ENCODE results near the gene SIX5. TPM values are rescaled to one million over a fixed set of nuclear protein-coding genes. Genes with fewer than 3 reads are reported as not detected.

The SIX5 gene
- total and polyA plus RNA-seq, 9 of the 15 experiments (the other 6 are each of a cell fraction or from before 2014, with no cell fraction given): 1.4 to 17.2 (median 7.4) TPM; not detected in 2

DNA sequence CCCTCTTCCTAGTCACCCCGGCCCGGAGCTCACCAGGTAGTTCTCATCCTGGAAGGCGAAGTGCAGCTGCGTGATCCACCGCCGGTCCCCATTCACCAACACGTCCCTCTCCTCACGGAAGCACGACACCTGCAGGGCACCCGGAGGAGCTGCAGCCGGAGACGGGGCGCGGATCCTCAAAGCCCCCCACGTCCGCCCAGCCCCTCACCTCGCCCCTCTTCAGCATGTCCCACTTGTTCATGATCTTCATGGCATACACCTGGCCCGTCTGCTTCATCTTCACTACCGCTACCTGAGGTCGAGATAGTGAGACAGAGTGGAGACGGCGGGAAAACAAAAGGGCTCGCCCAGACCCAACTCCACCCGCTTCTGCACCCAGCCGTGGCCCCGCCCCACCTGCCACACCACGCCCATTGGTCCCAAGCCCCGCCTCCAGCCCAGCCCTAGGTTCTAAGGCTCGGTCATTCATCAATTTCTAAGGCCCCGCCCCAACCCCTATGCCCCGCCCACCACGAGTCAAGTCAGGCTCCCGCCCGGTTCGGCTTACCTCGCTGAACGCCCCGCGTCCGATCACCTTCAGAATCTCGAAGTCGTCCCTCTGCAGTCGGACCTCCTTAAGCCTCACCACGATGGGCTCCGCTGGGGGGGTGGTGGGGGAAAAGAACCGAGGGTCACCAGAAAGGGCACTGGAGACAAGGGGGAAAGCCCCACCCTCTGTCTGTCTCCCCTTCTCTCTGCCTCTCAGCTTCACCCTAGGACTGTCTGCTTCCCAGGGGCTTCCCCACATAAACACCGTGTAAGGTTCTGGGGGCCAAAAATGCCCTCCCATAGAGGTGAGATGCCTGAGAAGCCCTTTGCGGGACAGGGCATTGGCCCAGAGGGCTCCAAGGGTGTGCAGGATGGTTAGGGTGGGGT, 10.4 kb upstream of the SIX5 start (continued):
- TF ChIP-seq ZNF609 (CRISPR knock-in tag; IDR thresholded peaks at IDR 0.05; ENCODE audit: borderline replicate concordance): peak; percentile 31; the same call in 1 of the 2 replicates
- TF ChIP-seq SRSF9 (IDR thresholded peaks at IDR 0.05; ENCODE audit: borderline replicate concordance, low read depth, low read length): no peak
- no peak for TF ChIP-seq DIDO1 (tag; IDR thresholded peaks at IDR 0.05; ENCODE audit: low read depth)
- TF ChIP-seq XRCC4 (IDR thresholded peaks at IDR 0.05; ENCODE audit: extremely low read depth, insufficient read depth, insufficient read length): no peak
- TF ChIP-seq EP300 (IDR thresholded peaks at IDR 0.05; ENCODE audit: low read length): no peak
- TF ChIP-seq, protein P1, sequence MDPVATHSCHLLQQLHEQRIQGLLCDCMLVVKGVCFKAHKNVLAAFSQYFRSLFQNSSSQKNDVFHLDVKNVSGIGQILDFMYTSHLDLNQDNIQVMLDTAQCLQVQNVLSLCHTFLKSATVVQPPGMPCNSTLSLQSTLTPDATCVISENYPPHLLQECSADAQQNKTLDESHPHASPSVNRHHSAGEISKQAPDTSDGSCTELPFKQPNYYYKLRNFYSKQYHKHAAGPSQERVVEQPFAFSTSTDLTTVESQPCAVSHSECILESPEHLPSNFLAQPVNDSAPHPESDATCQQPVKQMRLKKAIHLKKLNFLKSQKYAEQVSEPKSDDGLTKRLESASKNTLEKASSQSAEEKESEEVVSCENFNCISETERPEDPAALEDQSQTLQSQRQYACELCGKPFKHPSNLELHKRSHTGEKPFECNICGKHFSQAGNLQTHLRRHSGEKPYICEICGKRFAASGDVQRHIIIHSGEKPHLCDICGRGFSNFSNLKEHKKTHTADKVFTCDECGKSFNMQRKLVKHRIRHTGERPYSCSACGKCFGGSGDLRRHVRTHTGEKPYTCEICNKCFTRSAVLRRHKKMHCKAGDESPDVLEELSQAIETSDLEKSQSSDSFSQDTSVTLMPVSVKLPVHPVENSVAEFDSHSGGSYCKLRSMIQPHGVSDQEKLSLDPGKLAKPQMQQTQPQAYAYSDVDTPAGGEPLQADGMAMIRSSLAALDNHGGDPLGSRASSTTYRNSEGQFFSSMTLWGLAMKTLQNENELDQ (CRISPR knock-in tag; IDR thresholded peaks at IDR 0.05; ENCODE audit: borderline replicate concordance): no peak
- TF ChIP-seq PURB (CRISPR knock-in tag; IDR thresholded peaks at IDR 0.05; ENCODE audit: low read depth): no peak
- no peak for TF ChIP-seq DACH1 (IDR thresholded peaks at IDR 0.05; ENCODE audit: partially characterized antibody)
- TF ChIP-seq ZNF24 (IDR thresholded peaks at IDR 0.05): no peak
- TF ChIP-seq TAL1 (IDR thresholded peaks at IDR 0.05): 0 out of 2 replicates have a peak, but pooled peaks have one; percentile 10
- TF ChIP-seq, protein P2, sequence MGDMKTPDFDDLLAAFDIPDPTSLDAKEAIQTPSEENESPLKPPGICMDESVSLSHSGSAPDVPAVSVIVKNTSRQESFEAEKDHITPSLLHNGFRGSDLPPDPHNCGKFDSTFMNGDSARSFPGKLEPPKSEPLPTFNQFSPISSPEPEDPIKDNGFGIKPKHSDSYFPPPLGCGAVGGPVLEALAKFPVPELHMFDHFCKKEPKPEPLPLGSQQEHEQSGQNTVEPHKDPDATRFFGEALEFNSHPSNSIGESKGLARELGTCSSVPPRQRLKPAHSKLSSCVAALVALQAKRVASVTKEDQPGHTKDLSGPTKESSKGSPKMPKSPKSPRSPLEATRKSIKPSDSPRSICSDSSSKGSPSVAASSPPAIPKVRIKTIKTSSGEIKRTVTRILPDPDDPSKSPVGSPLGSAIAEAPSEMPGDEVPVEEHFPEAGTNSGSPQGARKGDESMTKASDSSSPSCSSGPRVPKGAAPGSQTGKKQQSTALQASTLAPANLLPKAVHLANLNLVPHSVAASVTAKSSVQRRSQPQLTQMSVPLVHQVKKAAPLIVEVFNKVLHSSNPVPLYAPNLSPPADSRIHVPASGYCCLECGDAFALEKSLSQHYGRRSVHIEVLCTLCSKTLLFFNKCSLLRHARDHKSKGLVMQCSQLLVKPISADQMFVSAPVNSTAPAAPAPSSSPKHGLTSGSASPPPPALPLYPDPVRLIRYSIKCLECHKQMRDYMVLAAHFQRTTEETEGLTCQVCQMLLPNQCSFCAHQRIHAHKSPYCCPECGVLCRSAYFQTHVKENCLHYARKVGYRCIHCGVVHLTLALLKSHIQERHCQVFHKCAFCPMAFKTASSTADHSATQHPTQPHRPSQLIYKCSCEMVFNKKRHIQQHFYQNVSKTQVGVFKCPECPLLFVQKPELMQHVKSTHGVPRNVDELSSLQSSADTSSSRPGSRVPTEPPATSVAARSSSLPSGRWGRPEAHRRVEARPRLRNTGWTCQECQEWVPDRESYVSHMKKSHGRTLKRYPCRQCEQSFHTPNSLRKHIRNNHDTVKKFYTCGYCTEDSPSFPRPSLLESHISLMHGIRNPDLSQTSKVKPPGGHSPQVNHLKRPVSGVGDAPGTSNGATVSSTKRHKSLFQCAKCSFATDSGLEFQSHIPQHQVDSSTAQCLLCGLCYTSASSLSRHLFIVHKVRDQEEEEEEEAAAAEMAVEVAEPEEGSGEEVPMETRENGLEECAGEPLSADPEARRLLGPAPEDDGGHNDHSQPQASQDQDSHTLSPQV (IDR thresholded peaks at IDR 0.05): no peak
- no peak for TF ChIP-seq FOXJ3 (CRISPR knock-in tag; IDR thresholded peaks at IDR 0.05)
- no peak for TF ChIP-seq KLF10 (CRISPR knock-in tag; IDR thresholded peaks at IDR 0.05)
